Keratinocyte (primary cell): ENCODE data around the gene ARNT2. TPM values are rescaled to one million over a fixed set of nuclear protein-coding genes. Genes with fewer than 3 reads are reported as not detected.

Source experiments
- DNase-seq: peaks from one replicate; pipeline ENCODE4 v3.0.0-alpha.2; 2011; ENCODE audit warnings: low read depth, missing footprints, low spot score
- FAIRE-seq: peaks from 2 replicates; lab custom pipeline; 2011; peaks lifted over from hg19 to GRCh38; lab: Jason Lieb, UNC
- H2AFZ ChIP-seq: 2 replicates; pipeline ENCODE4 v1.6.0; 2012; ENCODE audit warnings: low read length, control low read depth, inconsistent platforms; ENCODE audit not compliant: control insufficient read depth
- H3K27ac ChIP-seq: 2 replicates; pipeline ENCODE4 v1.5.1; 2011; ENCODE audit warnings: low read length; ENCODE audit not compliant: control insufficient read depth, insufficient read depth
- H3K27me3 ChIP-seq: 3 replicates; pipeline ENCODE4 v1.6.0; 2011; ENCODE audit warnings: low read length; ENCODE audit not compliant: control insufficient read depth, insufficient read depth; ENCODE audit errors: extremely low read depth
- H3K36me3 ChIP-seq, 2 experiments: 2 replicates in 1 of 2; 3 replicates in 1 of 2; pipeline ENCODE4 v1.5.1; 2011; ENCODE audit warnings: low read length in 2 of 2, mild to moderate bottlenecking in 1 of 2; ENCODE audit not compliant: control insufficient read depth in 2 of 2, insufficient read depth in 2 of 2; ENCODE audit errors: extremely low read depth in 1 of 2
- H3K4me1 ChIP-seq: 3 replicates; pipeline ENCODE4 v1.5.1; 2011; ENCODE audit warnings: low read length; ENCODE audit not compliant: control insufficient read depth, insufficient read depth; ENCODE audit errors: extremely low read depth
- H3K4me2 ChIP-seq: 3 replicates; pipeline ENCODE4 v1.6.0; 2011; ENCODE audit warnings: low read depth, low read length; ENCODE audit not compliant: control insufficient read depth, insufficient read depth; ENCODE audit errors: extremely low read depth
- H3K4me3 ChIP-seq, 3 experiments: fragments of 200-600 bp in 1 of 3; sonication (generic) in 1 of 3; 2 replicates in 2 of 3; 3 replicates in 1 of 3; pipeline ENCODE4 v1.5.1; 2011 to 2016; ENCODE audit warnings: low read length in 3 of 3, mild to moderate bottlenecking in 3 of 3, control low read depth in 2 of 3, inconsistent platforms in 1 of 3, low read depth in 1 of 3, mixed read lengths in 1 of 3, mixed run types in 1 of 3, moderate library complexity in 1 of 3; ENCODE audit not compliant: control insufficient read depth in 2 of 3, insufficient read depth in 2 of 3; ENCODE audit errors: extremely low read depth in 1 of 3
- H3K79me2 ChIP-seq: 2 replicates; pipeline ENCODE4 v1.6.0; 2012; ENCODE audit warnings: low read length; ENCODE audit not compliant: control insufficient read depth, insufficient read depth
- H3K9ac ChIP-seq: 3 replicates; pipeline ENCODE4 v1.6.0; 2011; ENCODE audit warnings: low read length; ENCODE audit not compliant: control insufficient read depth, insufficient read depth; ENCODE audit errors: extremely low read depth
- H3K9me1 ChIP-seq: 3 replicates; pipeline ENCODE4 v1.6.0; 2011; ENCODE audit warnings: low read length; ENCODE audit not compliant: control insufficient read depth, insufficient read depth; ENCODE audit errors: extremely low read depth
- H3K9me3 ChIP-seq: 2 replicates; pipeline ENCODE4 v1.5.1; 2012; ENCODE audit warnings: low read depth, low read length; ENCODE audit not compliant: control insufficient read depth
- H4K20me1 ChIP-seq: 3 replicates; pipeline ENCODE4 v1.6.0; 2011; ENCODE audit warnings: low read length; ENCODE audit not compliant: control insufficient read depth, insufficient read depth; ENCODE audit errors: extremely low read depth
- CTCF ChIP-seq, 3 experiments: IDR thresholded peaks in 1 of 3; conservative IDR thresholded peaks in 1 of 3; optimal IDR thresholded peaks in 1 of 3; 2 replicates in 2 of 3; 3 replicates in 1 of 3; pipeline versions ENCODE3 to v1.5.1; 2011; ENCODE audit warnings: low read length in 3 of 3, mild to moderate bottlenecking in 3 of 3, moderate library complexity in 2 of 3, control low read depth in 1 of 3, inconsistent platforms in 1 of 3; ENCODE audit not compliant: insufficient read depth in 2 of 3; ENCODE audit errors: extremely low read depth in 1 of 3
- EZH2 ChIP-seq: IDR thresholded peaks from one replicate; pipeline ENCODE4 v1.6.1; 2012; ENCODE audit warnings: inconsistent platforms, mild to moderate bottlenecking, low read length, moderate library complexity
- dilution Hi-C: fragments of 300-500 bp; cut with MboI; formaldehyde crosslinking; loops from one replicate; pipeline ENCODE4 v1.7.0; 2020; ENCODE audit warnings: low sequenced_read_pairs; ENCODE audit not compliant: extremely low pct_ligation_motif_present
- polyA plus RNA-seq, 5 experiments: library from polyadenylated mRNA; depleted of rRNA in 3 of 5; stranded (reverse) in 3 of 5; stranded (forward) in 1 of 5; unstranded in 1 of 5; fragments of >200 nt; gene quantifications; 1 replicate in 1 of 5; 2 replicates in 3 of 5; 3 replicates in 1 of 5; pipeline versions ENCODE4 v1.2.1 to v1.2.3, GENCODE V29; 2011 to 2012; ENCODE audit warnings: missing spikeins in 2 of 5, low read depth in 1 of 5, low replicate concordance in 1 of 5

The ARNT2 gene
- polyA plus RNA-seq, 1 donor (not counting 4 experiments of a cell fraction or from before 2014, with no cell fraction given) = 0.16 TPM

DNA sequence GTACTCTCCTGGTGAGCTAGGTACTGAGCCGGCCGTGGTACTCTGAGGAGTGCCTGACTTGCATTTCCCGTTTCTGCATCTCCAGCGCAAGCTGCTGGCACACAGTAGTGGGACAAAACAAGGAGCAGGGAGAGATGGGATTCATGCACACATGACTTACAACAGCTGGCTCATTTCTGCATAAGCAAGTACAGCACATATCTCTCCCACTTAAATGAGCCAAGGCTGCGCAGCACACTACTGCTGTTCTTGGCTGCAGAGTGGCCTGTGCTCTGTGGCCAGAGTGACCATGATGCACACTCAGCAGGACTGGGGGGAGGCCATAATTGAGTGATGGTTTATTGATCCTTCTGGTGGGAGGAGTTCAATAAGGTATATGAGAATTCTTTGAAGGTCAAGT is 231.8 kb downstream of the ARNT2 start:
- H2AFZ ChIP-seq = no peak overlapping the region

DNA sequence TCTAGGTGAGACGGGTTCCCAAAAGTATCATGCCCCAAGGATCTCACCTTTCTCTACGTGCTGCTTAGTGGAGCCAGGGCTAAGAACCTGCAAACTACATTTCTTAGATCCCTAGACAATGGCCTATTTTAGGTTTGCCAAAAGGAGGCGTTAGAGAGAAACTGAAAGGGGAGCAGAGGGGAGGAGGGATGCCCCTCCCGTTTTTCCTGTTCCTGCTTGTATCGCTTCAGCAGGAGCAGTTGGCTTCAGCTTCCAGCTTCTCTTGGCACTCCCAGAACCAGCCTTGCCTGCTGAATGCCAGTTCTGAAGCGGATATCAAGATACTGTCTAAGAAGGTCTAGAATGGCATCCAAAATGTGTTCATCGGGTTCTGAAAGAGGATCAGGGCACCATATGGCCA is 232.5 kb downstream of the ARNT2 start:
- H3K27ac ChIP-seq = no peak overlapping the region
- H3K4me3 ChIP-seq = no peak overlapping the region
- DNase-seq (no peak), FAIRE-seq (peak; percentile 91)
- H3K79me2 ChIP-seq = no peaks in the 10 kb centered on the region
- no peak overlapping the region for H3K9ac ChIP-seq
- no peaks in the 10 kb centered on the region for H4K20me1 ChIP-seq
- dilution Hi-C loops = no loop called here
- no peaks in the 10 kb centered on the region for H3K27me3 ChIP-seq
- H3K9me3 ChIP-seq = no peaks in the 10 kb centered on the region
- no peaks in the 10 kb centered on the region for H3K9me1 ChIP-seq
- H2AFZ ChIP-seq = peak overlapping the region; percentile 82
- no peaks in the 10 kb centered on the region for H3K36me3 ChIP-seq
- H3K4me2 ChIP-seq = peak overlapping the region; percentile 31
- peak; percentile 45 to 60 (median 48) for TF ChIP-seq CTCF (optimal IDR thresholded peaks at IDR 0.05 in 1 of 3, IDR thresholded peaks at IDR 0.05 in 1 of 3, conservative IDR thresholded peaks at IDR 0.05 in 1 of 3; ENCODE audit: extremely low read depth in 1 of 3, insufficient read depth in 2 of 3, low read length in 3 of 3)
- TF ChIP-seq EZH2 = no peak
- H3K4me1 ChIP-seq = peaks cover 6% of the 10 kb centered on the region

More for the DNA sequence above, 231.8 kb downstream of the ARNT2 start:
- no peak overlapping the region for H3K9ac ChIP-seq
- H3K4me3 ChIP-seq = no peak overlapping the region
- H3K79me2 ChIP-seq = no peaks in the 10 kb centered on the region
- TF ChIP-seq EZH2 (no peak), CTCF (optimal IDR thresholded peaks at IDR 0.05 in 1 of 3, IDR thresholded peaks at IDR 0.05 in 1 of 3, conservative IDR thresholded peaks at IDR 0.05 in 1 of 3; ENCODE audit: extremely low read depth in 1 of 3, insufficient read depth in 2 of 3, low read length in 3 of 3) (no peak)
- no peaks in the 10 kb centered on the region for H4K20me1 ChIP-seq
- no peak overlapping the region for H3K27ac ChIP-seq
- H3K9me3 ChIP-seq = no peaks in the 10 kb centered on the region
- no peaks in the 10 kb centered on the region for H3K36me3 ChIP-seq
- no peaks in the 10 kb centered on the region for H3K9me1 ChIP-seq
- H3K4me1 ChIP-seq = peaks cover 6% of the 10 kb centered on the region
- H3K27me3 ChIP-seq = no peaks in the 10 kb centered on the region
- FAIRE-seq (no peak), DNase-seq (no peak)
- dilution Hi-C loops = no loop called here
- H3K4me2 ChIP-seq = no peak overlapping the region
